SK-N-SH treated with all-trans-retinoic acid at 6 μM for 48 hours (cell line): ENCODE measurements around the gene TMEM141.
A peak's percentile ranks its signal among the peaks of the same experiment; 100 is the strongest.

Experiments
- ATAC-seq: fragments of 200-7000 bp; cut with Tn5 transposase; 3 replicates; pipeline ENCODE4 v1.9.1; 2020; ENCODE audit warnings: mild to moderate bottlenecking, moderate library complexity
- BACH2 ChIP-seq: fragments of 250-450 bp; sonication (Bioruptor Pico); IDR thresholded peaks from 2 replicates; pipeline ENCODE4 v1.9.0; 2021; ENCODE audit warnings: mild to moderate bottlenecking, borderline replicate concordance
- CREB5 ChIP-seq: fragments of 250-450 bp; sonication (Bioruptor Pico); IDR thresholded peaks from 2 replicates; pipeline ENCODE4 v1.5.1; 2020; ENCODE audit warnings: low read depth, mild to moderate bottlenecking, moderate library complexity
- CSDC2 ChIP-seq: fragments of 250-450 bp; sonication (Bioruptor Pico); IDR thresholded peaks from 2 replicates; pipeline ENCODE4 v1.5.0; 2020; ENCODE audit warnings: mild to moderate bottlenecking, moderate library complexity
- CSRNP3 ChIP-seq: fragments of 250-450 bp; sonication (Bioruptor Pico); IDR thresholded peaks from 2 replicates; pipeline ENCODE4 v1.5.1; 2021; ENCODE audit warnings: mild to moderate bottlenecking, moderate library complexity
- ESRRG ChIP-seq: fragments of 250-450 bp; sonication (Bioruptor Pico); IDR thresholded peaks from 2 replicates; pipeline ENCODE4 v1.6.1; 2021; ENCODE audit warnings: mild to moderate bottlenecking
- GLIS3 ChIP-seq: fragments of 250-450 bp; sonication (Bioruptor Pico); IDR thresholded peaks from 2 replicates; pipeline ENCODE4 v1.5.0; 2020; ENCODE audit warnings: mild to moderate bottlenecking, moderate library complexity
- ISL1 ChIP-seq: fragments of 250-450 bp; sonication (Bioruptor Pico); IDR thresholded peaks from 2 replicates; pipeline ENCODE4 v2.1.2; 2022; ENCODE audit warnings: mild to moderate bottlenecking, moderate library complexity
- OSR1 ChIP-seq: fragments of 250-450 bp; sonication (Bioruptor Pico); IDR thresholded peaks from 2 replicates; pipeline ENCODE4 v1.8.0; 2022; ENCODE audit warnings: moderate library complexity, mild to moderate bottlenecking, inconsistent platforms
- PATZ1 ChIP-seq: fragments of 250-450 bp; sonication (Bioruptor Pico); IDR thresholded peaks from 2 replicates; pipeline ENCODE4 v1.8.0; 2020; ENCODE audit warnings: mild to moderate bottlenecking, moderate library complexity, borderline replicate concordance
- POU6F1 ChIP-seq: fragments of 250-450 bp; sonication (Bioruptor Pico); IDR thresholded peaks from 2 replicates; pipeline ENCODE4 v1.8.0; 2021; ENCODE audit warnings: low read depth, mild to moderate bottlenecking, moderate library complexity, borderline replicate concordance
- PPARA ChIP-seq: fragments of 250-450 bp; sonication (Bioruptor Pico); IDR thresholded peaks from 2 replicates; pipeline ENCODE4 v1.5.0; 2020; ENCODE audit warnings: mild to moderate bottlenecking, borderline replicate concordance
- RARB ChIP-seq: fragments of 250-450 bp; sonication (Bioruptor Pico); IDR thresholded peaks from 2 replicates; pipeline ENCODE4 v1.8.0; 2021; ENCODE audit warnings: mild to moderate bottlenecking, moderate library complexity
- SNAI2 ChIP-seq: fragments of 250-450 bp; sonication (Bioruptor Pico); IDR thresholded peaks from 2 replicates; pipeline ENCODE4 v1.5.0; 2020; ENCODE audit warnings: mild to moderate bottlenecking, moderate library complexity
- TOX ChIP-seq: fragments of 250-450 bp; sonication (Bioruptor Pico); IDR thresholded peaks from 2 replicates; pipeline ENCODE4 v1.8.0; 2021; ENCODE audit warnings: mild to moderate bottlenecking, moderate library complexity, borderline replicate concordance
- TSHZ2 ChIP-seq: fragments of 250-450 bp; sonication (Bioruptor Pico); IDR thresholded peaks from 2 replicates; pipeline ENCODE4 v1.5.0; 2020; ENCODE audit warnings: mild to moderate bottlenecking, moderate library complexity
- ZC3H10 ChIP-seq: fragments of 250-450 bp; sonication (Bioruptor Pico); IDR thresholded peaks from 2 replicates; pipeline ENCODE4 v1.5.1; 2021; ENCODE audit warnings: mild to moderate bottlenecking, moderate library complexity
- ZFP3 ChIP-seq: fragments of 250-450 bp; sonication (Bioruptor Pico); IDR thresholded peaks from 2 replicates; pipeline ENCODE4 v1.5.0; 2020; ENCODE audit warnings: mild to moderate bottlenecking, moderate library complexity
- ZFP30 ChIP-seq: fragments of 450-650 bp; formaldehyde crosslinking; IDR thresholded peaks from 2 replicates; pipeline ENCODE4 v1.5.0; 2022; ENCODE audit warnings: mild to moderate bottlenecking, moderate library complexity
- ZNF565 ChIP-seq: fragments of 450-650 bp; formaldehyde crosslinking; conservative IDR thresholded peaks from 2 replicates; pipeline ENCODE4 v1.5.0; 2020; ENCODE audit warnings: low read depth, mild to moderate bottlenecking, moderate library complexity
- ZNF70 ChIP-seq: fragments of 450-650 bp; formaldehyde crosslinking; IDR thresholded peaks from 2 replicates; pipeline ENCODE4 v1.5.0; 2020; ENCODE audit warnings: mild to moderate bottlenecking, moderate library complexity
- ZNF8 ChIP-seq: fragments of 450-650 bp; formaldehyde crosslinking; IDR thresholded peaks from 2 replicates; pipeline ENCODE4 v1.5.0; 2020; ENCODE audit warnings: mild to moderate bottlenecking, moderate library complexity

Gene TMEM141

GRCh38 chr9:136782452-136782851 is 8.7 kb upstream of the TMEM141 start:
- ATAC-seq = no peak

GRCh38 chr9:136784249-136784996 is 6.7 kb upstream of the TMEM141 start:
- peak; percentile 30; the same call in 1 of the 3 replicates for ATAC-seq
- TF ChIP-seq BACH2 (CRISPR knock-in tag) = no peak
- TF ChIP-seq OSR1 (CRISPR knock-in tag) = no peak
- TF ChIP-seq ZFP30 = no peak
- no peak for TF ChIP-seq POU6F1 (CRISPR knock-in tag)
- TF ChIP-seq PATZ1 = no peak
- TF ChIP-seq SNAI2 (CRISPR knock-in tag) = no peak
- no peak for TF ChIP-seq CREB5 (CRISPR knock-in tag)
- no peak for TF ChIP-seq RARB (CRISPR knock-in tag)
- no peak for TF ChIP-seq CSRNP3 (CRISPR knock-in tag)
- TF ChIP-seq ZNF8 = no peak
- TF ChIP-seq ZNF70 (CRISPR knock-in tag) = no peak

More at GRCh38 chr9:136782452-136782851, 8.7 kb upstream of the TMEM141 start:
- TF ChIP-seq RARB (CRISPR knock-in tag) (no peak), ZNF70 (CRISPR knock-in tag) (no peak), SNAI2 (CRISPR knock-in tag) (no peak), ESRRG (CRISPR knock-in tag) (no peak), ZC3H10 (CRISPR knock-in tag) (no peak), ZNF8 (no peak), CSDC2 (CRISPR knock-in tag) (no peak), ZFP30 (no peak), BACH2 (CRISPR knock-in tag) (no peak), PPARA (CRISPR knock-in tag) (no peak), GLIS3 (CRISPR knock-in tag) (no peak), ZNF565 (CRISPR knock-in tag) (no peak), TSHZ2 (CRISPR knock-in tag) (no peak), TOX (CRISPR knock-in tag) (no peak), ISL1 (CRISPR knock-in tag) (no peak)
- TF ChIP-seq, all 23 proteins: peak for 0

DNA sequence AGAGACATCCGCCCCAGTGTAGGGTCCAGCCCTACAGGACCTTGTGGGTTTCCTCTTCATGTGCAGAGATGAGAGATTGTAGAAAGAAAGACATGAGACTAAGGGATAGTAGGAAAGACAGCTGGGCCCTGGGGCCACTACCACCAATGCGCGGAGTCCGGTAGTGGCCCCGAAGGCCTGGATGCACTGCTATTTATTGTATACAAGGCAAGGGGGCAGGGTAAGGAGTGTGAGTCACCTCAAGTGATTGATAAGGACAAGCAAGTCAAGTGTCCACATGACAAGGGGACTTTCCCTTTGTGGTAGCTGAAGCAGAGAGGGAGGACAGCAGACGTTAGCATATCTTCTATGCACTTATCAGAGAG is 6.2 kb upstream of the TMEM141 start:
- no peak for ATAC-seq
- TF ChIP-seq CREB5 (CRISPR knock-in tag) (no peak), SNAI2 (CRISPR knock-in tag) (no peak), ZFP30 (no peak), TOX (CRISPR knock-in tag) (no peak), TSHZ2 (CRISPR knock-in tag) (no peak), ESRRG (CRISPR knock-in tag) (no peak), POU6F1 (CRISPR knock-in tag) (no peak), ZFP3 (CRISPR knock-in tag) (no peak), CSDC2 (CRISPR knock-in tag) (no peak), ZNF70 (CRISPR knock-in tag) (no peak)
